NCI-H345 treated with DMSO at 0.1 percent for 48 hours (cell line): ENCODE data around the gene DLG2.
A peak's percentile ranks its signal among the peaks of the same experiment; 100 is the strongest.
"Not testable (repeated sequence)": the region's sequence is repeated elsewhere in the genome, so short reads cannot be mapped to it uniquely, and the experiment has no call there.

ENCODE experiments used
- DNase-seq: peaks from one replicate; lab custom pipeline; 2025; ENCODE audit not compliant: unreplicated experiment; lab: John Stamatoyannopoulos, UW

DLG2 gene

DNA sequence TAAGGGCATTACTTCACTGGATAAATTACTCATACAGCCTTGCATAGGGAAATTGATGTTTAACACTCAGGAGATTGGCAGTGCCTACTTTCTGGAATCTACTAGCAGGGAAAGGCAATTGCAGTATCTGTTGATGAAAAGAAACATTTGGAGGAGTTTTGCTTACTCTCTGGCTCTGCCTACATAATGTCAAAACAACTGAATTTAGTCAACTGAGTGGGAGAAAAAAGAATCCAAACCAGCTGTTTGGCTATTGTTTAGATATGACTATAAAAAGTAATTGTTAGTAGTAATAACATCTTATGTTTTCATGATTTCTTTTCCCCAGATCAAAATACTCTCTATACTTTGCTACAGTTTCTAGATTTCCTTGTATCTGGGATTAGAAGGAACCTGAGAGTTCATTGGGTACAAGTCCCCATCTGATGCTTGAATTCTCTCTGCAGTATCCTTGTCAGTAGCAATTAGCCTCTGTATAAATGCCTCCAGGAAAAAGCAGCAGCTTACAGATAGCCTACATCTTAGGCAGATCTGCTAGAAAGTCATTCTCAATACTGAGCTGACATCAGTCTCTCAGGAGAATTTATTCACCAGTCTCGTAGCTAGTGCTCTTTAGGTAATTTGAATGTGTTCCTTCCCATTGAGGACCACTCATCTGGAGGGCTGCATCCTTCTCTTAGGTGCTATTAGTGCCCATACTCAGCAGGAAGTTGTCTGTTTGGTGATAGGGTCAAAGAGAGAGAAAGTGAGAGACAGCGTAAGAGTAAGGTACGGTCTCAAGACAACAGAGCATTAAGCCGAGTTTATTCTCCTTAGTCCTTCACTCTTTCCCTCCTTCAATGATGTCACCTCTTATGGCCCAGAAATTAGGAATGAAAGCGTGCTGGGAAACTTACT is 2155.1 kb downstream of the DLG2 start:
- no peak for DNase-seq

GRCh38 chr11:83467837-83468236 is 2159.3 kb downstream of the DLG2 start:
- no peak for DNase-seq

DNA sequence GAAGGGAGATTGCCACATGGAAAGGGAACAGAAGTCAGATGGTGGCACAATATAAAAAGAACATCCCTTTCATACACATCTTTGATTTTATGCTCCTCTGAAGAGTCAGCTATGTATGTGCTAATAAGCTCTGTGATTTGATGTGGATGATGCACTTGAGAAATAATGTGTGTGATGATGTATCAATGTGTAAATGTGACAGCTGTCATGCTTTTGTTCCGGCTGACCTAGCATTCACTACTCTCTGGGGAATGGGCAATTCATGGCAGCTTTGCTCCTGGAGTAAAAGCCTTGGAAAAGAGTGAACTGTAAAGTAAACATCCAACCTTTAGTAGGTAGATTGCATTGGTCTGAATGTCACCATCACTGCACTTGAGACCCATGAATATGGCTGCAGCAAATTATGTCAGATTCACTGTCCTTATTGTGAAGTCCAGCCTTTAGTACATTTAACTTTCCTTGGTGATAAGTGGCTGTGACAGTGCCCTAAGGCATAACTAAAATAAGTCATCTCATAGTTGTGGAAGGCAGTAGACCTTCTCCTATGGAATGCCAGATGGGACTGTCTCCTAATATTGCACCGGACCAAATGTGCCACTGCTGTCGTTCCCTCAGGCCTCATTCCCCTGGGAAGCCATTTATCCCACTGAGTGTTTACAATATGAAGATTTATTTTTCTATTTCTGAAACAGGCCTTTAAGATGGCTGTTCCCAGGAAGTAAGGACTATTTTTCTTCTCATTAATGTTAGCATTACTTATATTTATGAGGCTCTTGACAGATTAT is 2162.8 kb downstream of the DLG2 start:
- DNase-seq, result peak; percentile 49

- no peak for DNase-seq
Observed at GRCh38 chr11:83459798-83460197, 2167.3 kb downstream of the DLG2 start.

GRCh38 chr11:83456566-83456965 is 2170.6 kb downstream of the DLG2 start:
- no peak for DNase-seq

DNA sequence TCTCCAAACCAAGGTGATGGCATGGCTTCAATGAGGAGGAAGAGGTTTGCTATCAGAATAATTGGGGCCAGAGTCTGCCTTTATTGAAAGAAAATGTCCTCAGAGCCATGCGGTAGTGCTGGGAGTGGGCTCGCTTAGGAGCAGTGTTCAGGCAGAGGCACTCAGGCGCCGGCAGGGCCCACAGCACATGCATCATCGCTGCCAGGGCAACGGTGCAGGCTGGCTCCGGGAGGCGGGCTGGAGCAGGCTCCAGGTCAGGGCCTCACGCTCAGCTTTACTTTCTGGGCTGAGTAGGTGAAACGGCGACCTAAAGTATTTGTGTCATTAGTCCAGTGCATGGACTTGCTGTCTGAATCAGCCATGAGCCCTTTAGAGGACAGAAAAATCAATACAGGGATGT is 2171.1 kb downstream of the DLG2 start:
- no peak for DNase-seq

DNA sequence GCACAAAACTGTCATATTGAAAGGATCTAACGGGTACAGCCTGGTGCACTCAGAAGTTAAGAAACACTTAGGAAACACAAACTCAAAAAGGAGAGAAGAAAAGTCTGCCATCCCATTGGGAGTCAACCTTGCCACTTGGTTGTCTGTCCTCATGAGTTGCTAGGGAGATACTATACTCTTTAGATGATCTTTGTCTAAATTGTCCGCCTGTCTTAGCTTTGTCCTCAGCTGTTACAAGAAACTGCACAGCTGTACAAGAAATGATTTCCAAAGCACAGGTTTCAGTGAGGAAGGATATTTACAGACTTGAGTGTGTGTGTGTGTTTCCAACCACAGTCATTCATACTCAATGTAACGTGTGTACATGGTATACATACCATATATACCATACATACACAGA is 2171.8 kb downstream of the DLG2 start:
- no peak for DNase-seq

DNA sequence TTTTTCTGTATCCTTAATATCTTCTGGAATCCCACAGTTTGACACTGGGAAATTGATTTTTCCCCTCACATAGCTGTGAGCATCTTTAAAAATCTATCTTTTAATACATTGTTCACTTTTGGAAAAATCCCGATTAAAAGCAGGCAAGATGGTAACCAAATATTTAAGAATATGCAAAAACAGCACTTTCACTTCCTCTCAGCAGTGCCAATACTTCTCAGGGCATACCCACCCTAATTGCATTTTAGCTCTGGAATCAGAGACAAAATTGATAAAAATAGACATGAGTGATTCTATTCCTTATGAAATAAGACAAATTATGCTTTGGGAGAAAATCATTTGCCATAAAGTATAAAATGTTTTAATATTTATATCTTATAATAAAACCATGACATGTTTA is 2172.5 kb downstream of the DLG2 start:
- DNase-seq, result no peak

DNA sequence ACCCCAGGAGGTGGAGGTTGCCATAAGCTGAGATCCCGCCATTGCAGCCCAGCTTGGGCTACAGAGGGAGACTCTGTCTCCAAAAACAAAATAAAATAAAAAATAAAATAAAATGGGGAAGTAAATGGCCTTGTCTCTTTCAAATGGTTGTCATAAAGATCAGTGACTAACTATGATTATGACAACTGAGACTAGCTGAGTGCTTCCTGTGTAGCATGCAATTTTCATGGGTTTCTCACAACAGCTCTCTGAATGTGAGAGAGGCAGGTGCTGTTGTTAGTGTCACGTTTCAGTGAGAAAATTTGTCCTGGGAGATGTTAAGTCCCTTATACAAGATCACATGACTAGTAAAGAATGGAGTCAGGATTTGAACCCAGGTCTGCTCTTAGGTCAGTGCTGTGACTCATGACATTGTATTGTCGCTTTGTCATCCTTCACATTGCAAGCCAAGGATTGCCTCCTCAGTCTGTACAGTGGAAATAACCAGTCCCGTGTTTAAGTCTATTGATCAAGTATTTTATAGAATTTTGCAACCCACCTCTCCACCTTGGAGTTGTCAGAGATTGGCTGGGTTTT is 2177.7 kb downstream of the DLG2 start:
- no peak for DNase-seq

GRCh38 chr11:83448686-83449085 is 2178.5 kb downstream of the DLG2 start:
- no peak for DNase-seq

DNA sequence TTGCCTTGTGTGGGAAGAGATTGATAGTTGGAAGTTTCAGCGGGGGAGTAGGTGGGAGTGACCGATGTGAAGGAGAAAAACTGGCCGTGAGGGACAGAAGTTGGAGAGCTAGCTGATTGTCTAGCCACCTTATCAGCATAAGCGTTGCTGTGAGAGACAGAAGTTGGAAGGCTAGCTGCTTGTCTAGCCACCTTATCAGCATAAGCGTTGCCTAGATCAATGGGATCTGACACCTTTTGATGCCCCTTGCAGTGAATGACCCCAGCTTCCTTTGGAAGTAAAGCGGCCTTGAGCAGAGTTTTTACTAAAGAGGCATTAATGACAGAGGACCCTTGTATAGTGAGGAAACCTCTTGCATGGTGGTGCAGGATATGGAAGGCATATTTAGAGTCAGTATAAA is 2183.3 kb downstream of the DLG2 start:
- not testable (repeated sequence) for DNase-seq

DNA sequence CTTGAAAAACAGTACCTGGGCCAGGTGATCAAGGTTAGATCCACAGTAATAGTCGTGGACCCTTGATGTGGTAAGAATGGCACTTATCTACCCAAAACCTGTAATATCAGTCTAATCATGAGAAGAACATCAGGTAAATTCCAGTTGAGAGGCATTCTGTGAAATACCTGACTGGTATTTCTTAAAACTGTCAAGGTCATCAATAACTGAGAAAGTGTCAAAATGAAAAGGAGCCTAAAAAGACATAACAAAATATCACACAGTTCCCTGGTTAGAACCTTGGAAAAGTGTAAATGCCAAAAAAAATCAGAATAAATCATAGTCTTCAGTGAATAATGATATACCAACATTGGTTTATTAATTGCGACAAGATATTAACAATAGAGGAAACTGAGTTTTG is 2185.5 kb downstream of the DLG2 start:
- DNase-seq, result no peak

- DNase-seq, result no peak
Observed at GRCh38 chr11:83441171-83441570, 2186.0 kb downstream of the DLG2 start.

DNA sequence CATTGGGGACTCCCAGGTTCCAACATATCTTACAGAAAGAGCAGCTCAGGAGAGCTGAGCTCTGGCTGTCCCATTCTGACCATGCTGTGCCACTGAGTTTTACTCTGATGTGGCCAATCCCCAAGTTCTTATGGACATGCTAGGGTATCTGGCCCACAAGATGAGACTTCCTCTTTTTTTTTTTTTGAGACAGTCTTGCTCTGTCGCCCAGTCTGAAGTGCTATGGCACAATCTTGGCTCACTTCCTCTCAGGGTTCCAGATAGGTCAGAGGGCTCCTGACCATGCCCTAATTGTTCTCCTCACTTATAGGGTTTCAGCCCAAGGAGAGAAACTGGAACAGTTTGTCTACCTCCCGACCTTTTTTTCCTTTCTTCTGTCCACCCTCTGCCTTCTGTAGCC is 2188.7 kb downstream of the DLG2 start:
- DNase-seq, result no peak

DNA sequence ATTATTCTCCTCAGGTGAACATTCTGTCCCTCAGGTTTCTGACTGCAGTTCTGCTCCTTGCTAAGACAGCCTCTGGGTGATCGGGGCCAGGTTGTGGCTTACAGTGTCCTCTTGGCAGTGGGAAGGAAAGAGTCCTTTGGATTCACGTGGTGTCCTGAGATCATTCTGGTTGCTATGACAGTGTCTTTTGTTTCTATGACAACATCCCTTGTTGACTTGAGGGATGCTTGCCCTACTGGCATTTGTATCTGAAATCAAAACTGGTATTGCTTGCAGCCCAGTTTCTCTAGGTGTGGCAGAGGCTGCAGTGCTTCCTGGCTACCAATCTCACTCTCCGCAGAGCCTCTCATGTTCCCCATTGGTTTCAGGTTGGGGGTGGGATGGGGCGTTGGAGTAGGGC is 2189.2 kb downstream of the DLG2 start:
- no peak for DNase-seq

DNA sequence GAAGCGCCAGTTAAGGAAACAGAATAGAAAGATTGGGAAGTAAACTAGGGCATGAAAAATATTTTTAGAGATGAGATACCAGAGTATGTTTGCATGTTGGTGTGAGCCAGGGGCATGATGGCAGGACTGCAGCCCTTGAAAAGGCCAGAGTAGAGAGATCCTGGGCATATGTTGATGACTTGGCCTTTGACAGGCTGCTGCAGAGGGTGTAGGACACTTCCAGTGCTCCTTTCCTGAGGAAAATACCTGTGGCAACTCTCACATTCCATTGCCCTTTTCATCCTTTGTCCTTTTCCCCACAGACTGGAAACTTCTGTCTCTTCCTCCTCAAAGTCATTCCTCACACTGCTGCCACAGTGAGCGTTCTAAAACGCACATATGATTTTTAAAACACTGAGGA is 2190.3 kb downstream of the DLG2 start:
- DNase-seq, result no peak

DNA sequence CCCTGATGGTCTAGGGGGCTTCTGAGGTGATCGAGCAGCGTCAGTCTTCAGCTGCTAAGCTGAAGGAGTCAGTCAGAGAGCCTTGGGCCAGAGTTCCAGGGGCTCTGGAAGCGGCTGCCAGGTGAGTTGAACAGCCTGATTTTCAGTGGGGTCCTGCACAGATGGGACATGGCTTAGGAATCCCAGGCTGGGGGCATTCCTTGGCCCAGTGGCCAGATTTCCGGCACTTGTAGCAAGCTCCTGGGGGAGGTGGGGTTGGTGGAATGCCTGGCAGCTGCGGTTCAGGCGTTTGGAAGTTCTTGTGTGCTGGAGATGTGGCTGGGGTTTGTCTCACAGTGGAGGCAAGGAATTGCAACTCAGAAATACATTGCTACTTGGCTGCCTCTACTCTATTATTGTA is 2192.3 kb downstream of the DLG2 start:
- not testable (repeated sequence) for DNase-seq

DNA sequence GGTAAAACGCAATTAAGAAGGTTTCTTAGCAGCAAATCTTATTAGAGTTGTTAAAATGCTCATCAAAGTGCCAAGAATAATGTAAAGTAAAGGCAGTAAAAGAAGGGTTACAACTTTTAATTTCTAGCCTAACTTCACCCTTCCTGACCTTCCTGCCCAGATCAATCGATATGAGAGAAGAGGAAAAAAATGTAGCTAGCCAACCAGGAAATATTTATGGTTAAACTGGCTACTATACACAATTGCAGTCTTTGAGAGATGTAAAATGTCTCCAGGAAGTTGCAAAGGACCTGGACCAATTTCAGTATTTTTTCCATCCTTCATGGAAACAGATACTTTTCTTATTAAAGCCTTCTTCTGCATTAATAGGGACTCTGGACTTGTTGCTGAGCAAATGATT is 2199.2 kb downstream of the DLG2 start:
- DNase-seq, result no peak

DNA sequence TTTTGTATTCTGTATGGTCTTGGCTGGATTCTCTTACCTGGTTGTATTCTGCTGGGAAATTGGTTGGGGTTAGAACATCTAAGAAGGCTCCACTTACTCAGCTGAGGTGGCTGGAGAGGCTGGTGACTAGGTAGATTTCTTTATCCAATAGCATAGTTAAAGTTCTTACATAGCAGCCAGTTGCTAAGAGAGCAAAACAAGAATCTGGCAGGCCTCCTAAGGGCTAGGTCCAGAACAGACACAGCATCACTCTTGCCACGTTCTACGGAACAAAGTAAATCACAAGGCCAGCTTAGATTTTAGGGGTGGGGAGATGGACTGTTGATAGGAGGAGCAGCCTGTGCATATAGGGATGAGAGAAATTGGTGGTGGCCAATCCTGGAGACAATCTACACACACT is 2199.6 kb downstream of the DLG2 start:
- no peak for DNase-seq

DNA sequence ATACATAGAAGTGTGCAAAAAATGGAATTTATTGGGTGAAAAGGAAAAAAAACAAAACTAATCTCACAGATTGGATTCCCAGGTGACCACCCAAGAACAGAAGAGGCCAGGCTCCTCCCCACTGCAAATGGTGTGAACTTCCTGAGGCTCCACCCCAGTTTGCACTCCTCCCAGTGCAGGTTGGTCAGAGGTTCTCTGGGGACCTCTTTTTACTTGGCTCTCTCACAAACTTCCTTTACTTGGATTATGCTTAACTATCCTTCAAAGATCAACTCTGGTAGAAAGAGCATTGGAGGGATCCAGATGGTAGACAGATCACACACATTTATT is 2202.0 kb downstream of the DLG2 start:
- no peak for DNase-seq

DNA sequence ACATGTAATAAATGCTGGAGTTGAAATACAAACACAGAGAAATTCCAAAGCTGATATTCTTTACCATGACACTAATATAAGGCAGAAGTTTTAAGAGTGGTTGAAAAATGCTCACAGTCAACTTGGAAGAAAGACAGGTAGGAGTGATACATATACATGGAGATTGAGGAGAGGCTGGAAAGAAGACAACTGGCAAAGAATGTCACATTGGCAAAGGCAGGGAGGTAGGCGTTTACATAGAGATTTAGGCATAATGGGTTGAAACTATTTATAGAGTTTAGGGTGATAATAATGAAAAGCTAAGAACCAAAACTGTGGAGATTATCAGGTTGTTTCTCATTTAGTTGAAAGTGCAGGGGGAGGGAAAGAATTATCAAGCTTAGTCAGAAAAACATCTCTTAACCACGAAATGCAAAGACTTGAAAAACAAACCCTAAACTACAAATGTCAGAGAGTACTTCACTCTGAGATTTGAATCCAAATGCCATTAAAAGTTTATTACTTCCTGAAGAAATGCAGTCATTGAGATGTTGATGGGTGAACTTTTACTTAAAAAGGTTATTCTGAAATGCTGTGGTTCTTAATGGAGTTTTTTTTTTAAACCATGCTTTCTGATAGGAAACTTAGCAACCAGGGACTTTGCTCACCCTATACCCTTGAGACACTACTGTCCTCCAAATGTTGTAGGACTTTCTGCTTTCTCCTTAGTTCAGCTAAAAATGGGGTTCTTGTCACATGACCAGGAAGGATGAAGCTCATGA is 2202.6 kb downstream of the DLG2 start:
- no peak for DNase-seq
